Stimulated activated CD4-positive, alpha-beta T cell treated with anti-CD3 and anti-CD28 coated beads, Interleukin-1b, Interleukin-23, amount 100 ng/mL, for 24 hours (primary cell): ENCODE measurements around the gene OR2F1.
"Not testable (repeated sequence)": the region's sequence is repeated elsewhere in the genome, so short reads cannot be mapped to it uniquely, and the experiment has no call there.

Experiments used
- DNase-seq, 4 experiments: peaks; one replicate each; pipeline ENCODE4 v3.0.0-alpha.2; 2020; ENCODE audit warnings: low read depth in 4 of 4, low spot score in 1 of 4

OR2F1 gene

GRCh38 chr7:144006029-144006691, 51.5 kb downstream of the OR2F1 start:
- DNase-seq = no peak

GRCh38 chr7:144006692-144007042, 52.0 kb downstream of the OR2F1 start:
- no peak for DNase-seq

- no peak for DNase-seq
Observed at GRCh38 chr7:144009361-144009760, 54.7 kb downstream of the OR2F1 start.

GRCh38 chr7:144010061-144010460, 55.4 kb downstream of the OR2F1 start:
- DNase-seq = not testable (repeated sequence)

- DNase-seq = not testable (repeated sequence)
Observed at GRCh38 chr7:144010821-144011220, 56.2 kb downstream of the OR2F1 start.

- no peak for DNase-seq
Observed at GRCh38 chr7:144011458-144012230, 57.0 kb downstream of the OR2F1 start.
